H1 (cell line): Measurements from ENCODE around the gene NEK2. TPM values are rescaled to one million over a fixed set of nuclear protein-coding genes. Genes with fewer than 3 reads are reported as not detected.

Experiments
- CTCF ChIA-PET: fragments of 300-600 bp; sonication (Branson Sonifier 250); formaldehyde crosslinking; loops from one replicate; lab custom pipeline; 2021; ENCODE audit not compliant: partially characterized antibody; lab: Charles Lee
- POLR2A ChIA-PET: fragments of 300-600 bp; sonication (Branson Sonifier 250); formaldehyde crosslinking; loops from one replicate; lab custom pipeline; 2021; ENCODE audit warnings: inconsistent platforms; ENCODE audit not compliant: partially characterized antibody; lab: Charles Lee
- DNase-seq, 2 experiments: peaks; one replicate each; pipeline versions ENCODE4 v3.0.0 to v3.0.0-alpha.2; 2010 to 2022; ENCODE audit warnings: low spot score in 2 of 2, low read depth in 1 of 2, mixed read lengths in 1 of 2
- FAIRE-seq: peaks from 2 replicates; lab custom pipeline; 2011; peaks lifted over from hg19 to GRCh38; lab: Jason Lieb, UNC
- H2AFZ ChIP-seq: 2 replicates; pipeline ENCODE4 v1.8.1; 2012; ENCODE audit warnings: low read length, inconsistent platforms
- H2AK5ac ChIP-seq: 2 replicates; pipeline ENCODE4 v1.6.1; 2013; ENCODE audit warnings: low read depth, low read length
- H2BK120ac ChIP-seq: replicated peaks from 2 replicates; pipeline ENCODE3; 2013; ENCODE audit warnings: low read depth, low read length, inconsistent platforms
- H2BK12ac ChIP-seq: 2 replicates; pipeline ENCODE4 v1.6.1; 2013; ENCODE audit warnings: low read depth, low read length
- H2BK15ac ChIP-seq: 2 replicates; pipeline ENCODE4 v1.6.1; 2013; ENCODE audit warnings: low read length
- H2BK20ac ChIP-seq: 2 replicates; pipeline ENCODE4 v1.6.1; 2013; ENCODE audit warnings: low read length
- H2BK5ac ChIP-seq: 2 replicates; pipeline ENCODE4 v1.6.1; 2013; ENCODE audit warnings: low read depth, low read length
- H3K14ac ChIP-seq: 2 replicates; pipeline ENCODE4 v1.6.1; 2013; ENCODE audit warnings: inconsistent platforms; ENCODE audit not compliant: insufficient read length
- H3K18ac ChIP-seq: 2 replicates; pipeline ENCODE4 v1.6.1; 2013; ENCODE audit warnings: low read length; ENCODE audit errors: extremely low read depth
- H3K23ac ChIP-seq: 2 replicates; pipeline ENCODE4 v1.6.1; 2013; ENCODE audit warnings: inconsistent platforms; ENCODE audit not compliant: insufficient read length
- H3K23me2 ChIP-seq: 2 replicates; pipeline ENCODE4 v1.6.1; 2013; ENCODE audit warnings: low read depth, low read length
- H3K27ac ChIP-seq: 2 replicates; pipeline ENCODE4 v1.6.1; 2011; ENCODE audit warnings: low read depth, low read length, inconsistent platforms
- H3K27me3 ChIP-seq, 4 experiments: replicated peaks in 1 of 4; 1 replicate in 1 of 4; 2 replicates in 3 of 4; pipeline versions ENCODE4 v1.6.1 to v1.8.1; 2011 to 2013; ENCODE audit warnings: low read length in 3 of 4, mild to moderate bottlenecking in 3 of 4, inconsistent platforms in 2 of 4, mixed read lengths in 2 of 4, moderate library complexity in 1 of 4; ENCODE audit not compliant: control insufficient read depth in 3 of 4, insufficient read depth in 3 of 4; ENCODE audit errors: extremely low read depth in 1 of 4
- H3K36me3 ChIP-seq, 4 experiments: 2 replicates each; pipeline versions ENCODE4 v1.6.1 to v1.8.1; 2011 to 2013; ENCODE audit warnings: mild to moderate bottlenecking in 4 of 4, low read length in 3 of 4, moderate library complexity in 2 of 4, control low read depth in 1 of 4, inconsistent platforms in 1 of 4; ENCODE audit not compliant: insufficient read depth in 4 of 4, control insufficient read depth in 2 of 4
- H3K4ac ChIP-seq: replicated peaks from 2 replicates; pipeline ENCODE3; 2013; ENCODE audit warnings: low read length, low read depth, mixed read lengths, inconsistent platforms; ENCODE audit not compliant: insufficient read length
- H3K4me1 ChIP-seq, 4 experiments: replicated peaks in 1 of 4; 1 replicate in 1 of 4; 2 replicates in 3 of 4; pipeline versions ENCODE4 v1.6.1 to v1.8.1; 2011 to 2013; ENCODE audit warnings: low read length in 3 of 4, inconsistent platforms in 2 of 4, mixed read lengths in 1 of 4; ENCODE audit not compliant: insufficient read depth in 4 of 4, control insufficient read depth in 3 of 4
- H3K4me2 ChIP-seq, 2 experiments: 2 replicates each; pipeline versions ENCODE4 v1.6.1 to v1.8.1; 2011 to 2013; ENCODE audit warnings: low read depth in 2 of 2, low read length in 2 of 2, control low read depth in 1 of 2, inconsistent platforms in 1 of 2, mild to moderate bottlenecking in 1 of 2; ENCODE audit not compliant: insufficient read depth in 1 of 2
- H3K4me3 ChIP-seq, 4 experiments: fragments of 200-600, 300-600 bp in 1 of 4; sonication (generic), shearing (Covaris generic), sonication (Bioruptor Twin) in 1 of 4; 2 replicates each; pipeline versions ENCODE4 v1.5.1 to v1.8.1; 2011 to 2016; ENCODE audit warnings: low read length in 4 of 4, low read depth in 3 of 4, control low read depth in 2 of 4, inconsistent platforms in 2 of 4, mild to moderate bottlenecking in 2 of 4, mixed read lengths in 1 of 4, moderate library complexity in 1 of 4; ENCODE audit not compliant: insufficient read depth in 2 of 4; ENCODE audit errors: extremely low read depth in 1 of 4
- H3K56ac ChIP-seq: replicated peaks from 2 replicates; pipeline ENCODE3; 2013; ENCODE audit warnings: low read depth, mild to moderate bottlenecking, mixed read lengths, low read length, inconsistent platforms; ENCODE audit not compliant: insufficient read length
- H3K79me1 ChIP-seq: 2 replicates; pipeline ENCODE4 v1.6.1; 2013; ENCODE audit warnings: low read depth, low read length, control low read depth
- H3K79me2 ChIP-seq, 2 experiments: 2 replicates each; pipeline versions ENCODE4 v1.6.1 to v1.8.1; 2012 to 2013; ENCODE audit warnings: low read length in 2 of 2, mild to moderate bottlenecking in 2 of 2, inconsistent platforms in 1 of 2; ENCODE audit not compliant: insufficient read depth in 2 of 2, control insufficient read depth in 1 of 2
- H3K9ac ChIP-seq, 4 experiments: replicated peaks in 1 of 4; 1 replicate in 1 of 4; 2 replicates in 3 of 4; pipeline versions ENCODE4 v1.6.1 to v1.8.1; 2011 to 2013; ENCODE audit warnings: low read depth in 3 of 4, low read length in 3 of 4, control low read depth in 2 of 4, mild to moderate bottlenecking in 2 of 4, moderate library complexity in 2 of 4, inconsistent platforms in 1 of 4; ENCODE audit errors: extremely low read depth in 1 of 4
- H3K9me3 ChIP-seq, 2 experiments: 2 replicates each; pipeline versions ENCODE4 v1.6.1 to v1.8.1; 2012 to 2013; ENCODE audit warnings: mild to moderate bottlenecking in 2 of 2, moderate library complexity in 2 of 2, control low read depth in 1 of 2, inconsistent platforms in 1 of 2, low read depth in 1 of 2, low read length in 1 of 2, mixed read lengths in 1 of 2; ENCODE audit not compliant: insufficient read depth in 2 of 2
- H4K20me1 ChIP-seq, 2 experiments: replicated peaks in 1 of 2; 2 replicates each; pipeline versions ENCODE3 to v1.8.1; 2011 to 2013; ENCODE audit warnings: inconsistent platforms in 2 of 2, low read length in 2 of 2, mild to moderate bottlenecking in 1 of 2; ENCODE audit not compliant: insufficient read depth in 2 of 2, control insufficient read depth in 1 of 2
- H4K5ac ChIP-seq: 2 replicates; pipeline ENCODE4 v1.6.1; 2013; ENCODE audit warnings: low read length, low read depth, mixed read lengths, inconsistent platforms; ENCODE audit not compliant: insufficient read length
- H4K8ac ChIP-seq: 2 replicates; pipeline ENCODE4 v1.8.0; 2013; ENCODE audit warnings: mild to moderate bottlenecking, moderate library complexity, low read length, inconsistent platforms; ENCODE audit not compliant: insufficient read depth; ENCODE audit errors: extremely low read depth
- H4K91ac ChIP-seq: replicated peaks from 2 replicates; pipeline ENCODE3; 2013; ENCODE audit warnings: low read length, mixed read lengths, inconsistent platforms; ENCODE audit not compliant: insufficient read length
- BRCA1 ChIP-seq: IDR thresholded peaks from 2 replicates; pipeline ENCODE4 v1.6.1; 2012; ENCODE audit warnings: low read depth, low read length, improper control_type of control experiment
- CBX8 ChIP-seq: fragments of 300-800, 300-1000 bp; sonication (generic); IDR thresholded peaks from 2 replicates; pipeline ENCODE4 v1.7.1; 2016; ENCODE audit warnings: low read depth, low read length, borderline replicate concordance
- GABPA ChIP-seq: IDR thresholded peaks from 2 replicates; pipeline ENCODE4 v1.6.1; 2011; ENCODE audit warnings: mild to moderate bottlenecking, low read length, moderate library complexity, borderline replicate concordance; ENCODE audit not compliant: insufficient read depth
- GTF2F1 ChIP-seq: IDR thresholded peaks from 2 replicates; pipeline ENCODE4 v1.6.1; 2012; ENCODE audit warnings: low read depth, low read length, improper control_type of control experiment, borderline replicate concordance
- KDM1A ChIP-seq: fragments of 200-600, 300-600 bp; sonication (generic); IDR thresholded peaks from 2 replicates; pipeline ENCODE4 v1.7.1; 2016; ENCODE audit warnings: mild to moderate bottlenecking, low read length, borderline replicate concordance
- PHF8 ChIP-seq: fragments of 200-600 bp; sonication (generic); conservative IDR thresholded peaks from 2 replicates; pipeline ENCODE4 v1.7.1; 2012; ENCODE audit warnings: low read depth, mild to moderate bottlenecking, inconsistent platforms, low read length, moderate library complexity
- POLR2AphosphoS5 ChIP-seq: IDR thresholded peaks from 2 replicates; pipeline ENCODE4 v1.6.1; 2011; ENCODE audit warnings: low read depth, low read length
- RAD21 ChIP-seq, 2 experiments: IDR thresholded peaks in 1 of 2; conservative IDR thresholded peaks in 1 of 2; 2 replicates each; pipeline ENCODE4 v1.6.1; 2011; ENCODE audit warnings: low read depth in 2 of 2, low read length in 2 of 2, improper control_type of control experiment in 1 of 2, inconsistent platforms in 1 of 2, mild to moderate bottlenecking in 1 of 2, moderate library complexity in 1 of 2
- RBBP5 ChIP-seq: IDR thresholded peaks from 2 replicates; pipeline ENCODE4 v1.7.1; 2012; ENCODE audit warnings: low read depth, mild to moderate bottlenecking, inconsistent platforms, low read length, moderate library complexity, borderline replicate concordance
- TAF1 ChIP-seq: IDR thresholded peaks from 2 replicates; pipeline ENCODE4 v1.6.1; 2011; ENCODE audit warnings: mild to moderate bottlenecking, low read depth, low read length
- TAF7 ChIP-seq: optimal IDR thresholded peaks from 2 replicates; pipeline ENCODE3; 2011; ENCODE audit warnings: low read depth, mild to moderate bottlenecking, inconsistent platforms, low read length, moderate library complexity, borderline replicate concordance
- WGBS, 2 experiments: shearing (Covaris generic) in 1 of 2; methylation state at CpG; one replicate each; pipeline versions ENCODE4 v1.1.6 to v1.1.7; 2013 to 2015; ENCODE audit warnings: low lambda C conversion rate in 2 of 2, mixed read lengths in 2 of 2, inconsistent platforms in 1 of 2, low coverage in 1 of 2, missing lambda C conversion rate in 1 of 2; ENCODE audit not compliant: insufficient replicate concordance in 2 of 2, insufficient coverage in 1 of 2, insufficient read length in 1 of 2; ENCODE audit errors: extremely low coverage in 1 of 2, missing lambda C conversion rate in 1 of 2; 5-methylcytosine and 5-hydroxymethylcytosine counted together
- polyA plus RNA-seq, 7 experiments: library from polyadenylated mRNA; depleted of rRNA in 3 of 7; stranded (reverse) in 5 of 7; unstranded in 2 of 7; fragments of >200 nt in 5 of 7; fragments of 200-250 nt in 2 of 7; gene quantifications; 1 replicate in 5 of 7; 2 replicates in 1 of 7; 4 replicates in 1 of 7; pipeline versions ENCODE4 v1.2.1 to v1.2.3, GENCODE V29; 2011 to 2013; ENCODE audit warnings: missing spikeins in 2 of 7, mixed read lengths in 2 of 7
- total RNA-seq: library from RNA; stranded (reverse); fragmentation: NEBNext Ultra II Directional; extraction: Animal tissue kit (Norgen Biotek cat#: 25700); gene quantifications from 2 replicates; pipeline ENCODE4 v1.2.1, GENCODE V29; 2021
- TF ChIP-seq, protein P1 (sequence below): IDR thresholded peaks from 2 replicates; pipeline ENCODE4 v1.6.1; 2012; ENCODE audit warnings: inconsistent platforms

NEK2 gene
- total and polyA plus RNA-seq, 2 of the 8 experiments (the other 6 are each of a cell fraction or from before 2014, with no cell fraction given): 8.4 to 22.9 TPM

DNA sequence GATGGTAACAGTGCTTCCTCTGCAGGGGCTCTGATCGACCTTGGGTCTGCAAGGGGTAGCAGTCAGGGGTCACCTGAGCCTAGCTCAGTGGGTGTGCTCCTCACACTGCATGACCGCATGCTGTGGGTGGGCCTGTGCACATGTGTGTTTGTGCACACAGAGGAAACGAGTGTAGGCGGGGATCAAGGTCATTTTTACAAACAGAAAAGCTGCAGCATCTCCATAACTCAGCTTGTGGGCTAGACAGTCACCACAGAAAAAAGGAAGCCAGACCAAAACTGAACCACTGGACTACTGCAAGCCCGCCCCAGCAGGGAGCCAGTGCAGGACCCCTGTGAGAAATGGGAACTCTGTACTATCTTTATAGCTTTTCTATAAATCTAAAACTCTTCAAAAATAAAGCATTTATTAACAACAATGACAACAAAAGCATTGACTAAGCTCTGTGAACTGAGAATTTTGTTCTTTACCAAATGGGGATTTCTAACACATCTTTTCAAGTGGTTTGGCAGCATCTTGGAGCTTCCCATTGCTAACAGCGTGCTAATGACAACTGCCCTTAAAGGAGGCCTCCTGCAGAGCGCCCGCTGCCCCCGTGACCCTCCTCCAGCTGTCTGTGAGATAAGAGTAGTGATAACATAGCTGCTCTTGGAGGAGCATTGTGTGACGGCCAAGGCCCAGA is 19.9 kb upstream of the NEK2 start:
- H3K9ac ChIP-seq: no peak overlapping the region
- H3K56ac ChIP-seq: no peak overlapping the region
- H3K79me1 ChIP-seq: no peaks in the 10 kb centered on the region
- no peaks in the 10 kb centered on the region for H3K9me3 ChIP-seq
- H2BK12ac ChIP-seq: no peak overlapping the region
- DNase-seq (no peak), FAIRE-seq (no peak)
- CTCF ChIA-PET: interaction anchor here (0.6 to 2.3 kb wide), 9 partner anchors 9 to 359 kb away, joined by 3 to 10 read pairs (median 3); partner anchors contain the start of genes DTL and INTS7
- no peak overlapping the region for H3K4me2 ChIP-seq
- H2AK5ac ChIP-seq: no peak overlapping the region
- no peak overlapping the region for H3K23ac ChIP-seq
- no peak overlapping the region for H4K8ac ChIP-seq
- H3K4me1 ChIP-seq: no peaks in the 10 kb centered on the region; a peak in 1 of 7 replicates
- H3K79me2 ChIP-seq: no peaks in the 10 kb centered on the region
- POLR2A ChIA-PET: no interaction called here
- WGBS, 2 experiments: 76% methylated on average over 10 of the region's 10 CpGs; no CpG with 5 or more reads in 1 of the 2 experiments
- H3K14ac ChIP-seq: no peak overlapping the region
- no peak overlapping the region for H2BK120ac ChIP-seq
- no peak overlapping the region for H3K4me3 ChIP-seq
- H3K18ac ChIP-seq: no peak overlapping the region
- no peak overlapping the region for H2BK5ac ChIP-seq
- peaks cover 1 to 9% (median 5%) of the 10 kb centered on the region in 4 experiments; a peak in 6 of 7 replicates for H3K27me3 ChIP-seq
- no peaks in the 10 kb centered on the region for H4K20me1 ChIP-seq
- H3K23me2 ChIP-seq: peaks cover 4% of the 10 kb centered on the region
- H3K4ac ChIP-seq: no peak overlapping the region
- no peak overlapping the region for H3K27ac ChIP-seq
- no peaks in the 10 kb centered on the region for H3K36me3 ChIP-seq
- H2AFZ ChIP-seq: no peak overlapping the region
- no peak overlapping the region for H2BK20ac ChIP-seq
- H4K5ac ChIP-seq: no peak overlapping the region
- H2BK15ac ChIP-seq: no peak overlapping the region
- no peak overlapping the region for H4K91ac ChIP-seq
- no peak for TF ChIP-seq PHF8
- no peak for TF ChIP-seq RBBP5
- TF ChIP-seq GABPA: no peak
- no peak for TF ChIP-seq GTF2F1
- no peak for TF ChIP-seq TAF7
- TF ChIP-seq, protein P1, sequence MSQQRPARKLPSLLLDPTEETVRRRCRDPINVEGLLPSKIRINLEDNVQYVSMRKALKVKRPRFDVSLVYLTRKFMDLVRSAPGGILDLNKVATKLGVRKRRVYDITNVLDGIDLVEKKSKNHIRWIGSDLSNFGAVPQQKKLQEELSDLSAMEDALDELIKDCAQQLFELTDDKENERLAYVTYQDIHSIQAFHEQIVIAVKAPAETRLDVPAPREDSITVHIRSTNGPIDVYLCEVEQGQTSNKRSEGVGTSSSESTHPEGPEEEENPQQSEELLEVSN: no peak
- TF ChIP-seq RAD21 (IDR thresholded peaks at IDR 0.05 in 1 of 2, conservative IDR thresholded peaks at IDR 0.05 in 1 of 2; ENCODE audit: low read depth in 2 of 2, low read length in 2 of 2): no peak
- no peak for TF ChIP-seq BRCA1
- no peak for TF ChIP-seq KDM1A
- TF ChIP-seq POLR2AphosphoS5: no peak
- no peak for TF ChIP-seq TAF1
- TF ChIP-seq CBX8: no peak
